ENCODE results near the gene LRCH1. TPM values are rescaled to one million over a fixed set of nuclear protein-coding genes. Genes with fewer than 3 reads are reported as not detected.

Gene LRCH1
- total RNA-seq, 1 experiment from 2014 or later: 27.0 TPM

DNA sequence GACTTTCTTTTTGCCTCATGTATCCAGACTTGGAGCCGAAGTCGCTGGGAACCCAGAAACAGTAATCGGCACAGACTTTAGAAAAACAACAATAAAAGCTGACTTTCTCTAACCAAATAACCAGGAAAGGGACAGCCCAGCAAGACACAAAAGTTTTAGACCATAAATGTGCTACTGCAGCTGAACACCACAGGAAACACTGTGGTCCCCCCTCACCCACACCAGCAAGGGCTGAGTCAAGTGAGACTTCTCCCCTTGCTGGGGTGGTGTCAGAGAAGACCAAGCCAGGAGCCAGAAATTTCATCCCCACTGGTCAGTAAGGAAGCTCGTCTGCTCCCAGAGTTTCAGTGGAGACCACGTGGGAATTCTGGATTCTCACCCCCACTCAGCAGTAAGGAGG, 173.4 kb downstream of the LRCH1 start:
- Histone ChIP-seq H3K4me1 (peaks cover 3% of the 10 kb centered on the region; the same call in 1 of the 2 replicates), H3K27me3 (replicated peaks; ENCODE audit: control insufficient read depth, insufficient read depth, low read length) (no peaks in the 10 kb centered on the region), H3K36me3 (ENCODE audit: control insufficient read depth, insufficient read depth, low read length) (no peaks in the 10 kb centered on the region; the same call in none of the 2 replicates), H3K9me3 (no peaks in the 10 kb centered on the region), H3K4me3 (ENCODE audit: low read depth, low read length) (no peak overlapping the region)
- Mint-ChIP-seq H3K27me3 (ENCODE audit: insufficient read depth, unreplicated experiment) (no peaks in the 10 kb centered on the region), H3K4me1 (ENCODE audit: low read depth, unreplicated experiment) (no peaks in the 10 kb centered on the region), H3K9me3 (ENCODE audit: unreplicated experiment) (no peaks in the 10 kb centered on the region), H3K36me3 (ENCODE audit: insufficient read depth, unreplicated experiment) (peaks cover 92% of the 10 kb centered on the region), H3K27ac (ENCODE audit: unreplicated experiment) (no peak overlapping the region), H3K4me3 (ENCODE audit: unreplicated experiment) (no peak overlapping the region)
- BruUV-seq (replicated peaks): no TSS peak
- no peak for DNase-seq
- TF ChIP-seq, protein P1, sequence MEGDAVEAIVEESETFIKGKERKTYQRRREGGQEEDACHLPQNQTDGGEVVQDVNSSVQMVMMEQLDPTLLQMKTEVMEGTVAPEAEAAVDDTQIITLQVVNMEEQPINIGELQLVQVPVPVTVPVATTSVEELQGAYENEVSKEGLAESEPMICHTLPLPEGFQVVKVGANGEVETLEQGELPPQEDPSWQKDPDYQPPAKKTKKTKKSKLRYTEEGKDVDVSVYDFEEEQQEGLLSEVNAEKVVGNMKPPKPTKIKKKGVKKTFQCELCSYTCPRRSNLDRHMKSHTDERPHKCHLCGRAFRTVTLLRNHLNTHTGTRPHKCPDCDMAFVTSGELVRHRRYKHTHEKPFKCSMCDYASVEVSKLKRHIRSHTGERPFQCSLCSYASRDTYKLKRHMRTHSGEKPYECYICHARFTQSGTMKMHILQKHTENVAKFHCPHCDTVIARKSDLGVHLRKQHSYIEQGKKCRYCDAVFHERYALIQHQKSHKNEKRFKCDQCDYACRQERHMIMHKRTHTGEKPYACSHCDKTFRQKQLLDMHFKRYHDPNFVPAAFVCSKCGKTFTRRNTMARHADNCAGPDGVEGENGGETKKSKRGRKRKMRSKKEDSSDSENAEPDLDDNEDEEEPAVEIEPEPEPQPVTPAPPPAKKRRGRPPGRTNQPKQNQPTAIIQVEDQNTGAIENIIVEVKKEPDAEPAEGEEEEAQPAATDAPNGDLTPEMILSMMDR (IDR thresholded peaks at IDR 0.05; ENCODE audit: insufficient read depth in 1 of 2, low read depth in 1 of 2, low read length in 1 of 2, severe bottlenecking in 1 of 2, unreplicated experiment in 1 of 2): no peak
- ChIA-PET CTCF (no interaction called here), POLR2A (no interaction called here)
- intact Hi-C loops (cut with micrococcal nuclease; ENCODE audit: unreplicated experiment): no loop called here

DNA sequence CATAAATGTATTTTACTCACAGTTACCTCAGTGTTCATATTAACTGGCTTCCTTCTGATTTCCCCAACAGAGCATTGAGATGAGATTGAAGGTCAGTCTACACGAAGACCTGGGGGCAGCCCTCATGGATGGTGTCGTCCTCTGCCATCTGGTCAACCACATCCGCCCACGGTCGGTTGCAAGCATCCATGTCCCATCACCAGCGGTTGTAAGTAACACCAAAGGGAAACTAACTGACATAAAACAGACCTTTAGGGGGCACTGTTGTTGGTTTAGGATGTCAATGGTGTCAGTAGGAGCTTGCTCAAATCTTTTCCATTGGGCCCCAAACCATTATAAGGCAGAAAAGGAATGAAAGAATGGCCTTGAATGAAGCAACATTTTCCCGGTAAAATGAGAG, 175.8 kb downstream of the LRCH1 start:
- ChIA-PET POLR2A (no interaction called here), CTCF (interaction anchor here (0.6 kb wide), 1 partner anchor 35 kb away, joined by 8 read pairs; no protein-coding TSS in a partner anchor)
- TF ChIP-seq, protein P1 (IDR thresholded peaks at IDR 0.05; ENCODE audit: insufficient read depth in 1 of 2, low read depth in 1 of 2, low read length in 1 of 2, severe bottlenecking in 1 of 2, unreplicated experiment in 1 of 2): no peak
- H3K9me3 ChIP-seq: no peaks in the 10 kb centered on the region
- BruUV-seq (replicated peaks): no TSS peak
- Mint-ChIP-seq H3K9me3 (ENCODE audit: unreplicated experiment) (no peaks in the 10 kb centered on the region), H3K36me3 (ENCODE audit: insufficient read depth, unreplicated experiment) (peaks cover 88% of the 10 kb centered on the region), H3K4me3 (ENCODE audit: unreplicated experiment) (no peak overlapping the region), H3K27ac (ENCODE audit: unreplicated experiment) (no peak overlapping the region), H3K4me1 (ENCODE audit: low read depth, unreplicated experiment) (peaks cover 6% of the 10 kb centered on the region), H3K27me3 (ENCODE audit: insufficient read depth, unreplicated experiment) (no peaks in the 10 kb centered on the region)
- H3K4me3 ChIP-seq (ENCODE audit: low read depth, low read length): no peak overlapping the region
- H3K36me3 ChIP-seq (ENCODE audit: control insufficient read depth, insufficient read depth, low read length): no peaks in the 10 kb centered on the region; the same call in none of the 2 replicates
- DNase-seq: peak in 1 of 2 experiments; percentile 35
- intact Hi-C loops (cut with micrococcal nuclease; ENCODE audit: unreplicated experiment): no loop called here
- H3K4me1 ChIP-seq: peaks cover 12% of the 10 kb centered on the region
- H3K27me3 ChIP-seq (replicated peaks; ENCODE audit: control insufficient read depth, insufficient read depth, low read length): no peaks in the 10 kb centered on the region

DNA sequence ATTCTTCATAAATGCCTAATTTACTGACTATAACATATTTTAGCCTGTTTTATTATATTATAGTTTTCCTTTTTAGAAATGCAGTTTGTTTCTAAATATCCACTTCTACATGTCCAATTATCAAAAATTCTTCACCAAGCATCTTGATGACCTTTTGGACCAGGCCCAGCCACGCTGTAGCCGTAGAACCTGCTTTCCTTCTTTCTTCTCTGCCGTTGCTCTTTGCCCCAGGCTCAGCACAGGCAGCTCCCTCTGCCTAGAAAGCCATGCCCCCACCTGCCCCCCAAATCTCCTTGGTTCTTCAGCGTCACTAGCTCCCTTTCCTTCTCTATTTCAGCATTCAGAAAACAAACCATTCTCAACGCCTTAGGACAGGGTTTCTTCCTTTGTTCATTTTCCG, 178.6 kb downstream of the LRCH1 start:
- peak overlapping the region; percentile 6 for H3K27ac Mint-ChIP-seq (ENCODE audit: unreplicated experiment)
- peak overlapping the region; percentile 6 for H3K4me3 Mint-ChIP-seq (ENCODE audit: unreplicated experiment)
- Histone ChIP-seq H3K9me3 (no peaks in the 10 kb centered on the region), H3K27me3 (replicated peaks; ENCODE audit: control insufficient read depth, insufficient read depth, low read length) (no peaks in the 10 kb centered on the region), H3K36me3 (ENCODE audit: control insufficient read depth, insufficient read depth, low read length) (no peaks in the 10 kb centered on the region; the same call in none of the 2 replicates), H3K4me3 (ENCODE audit: low read depth, low read length) (no peak overlapping the region), H3K4me1 (peaks cover 12% of the 10 kb centered on the region)
- BruUV-seq (replicated peaks): no TSS peak
- TF ChIP-seq, protein P1 (IDR thresholded peaks at IDR 0.05; ENCODE audit: insufficient read depth in 1 of 2, low read depth in 1 of 2, low read length in 1 of 2, severe bottlenecking in 1 of 2, unreplicated experiment in 1 of 2): no peak
- H3K27me3 Mint-ChIP-seq (ENCODE audit: insufficient read depth, unreplicated experiment): no peaks in the 10 kb centered on the region
- peaks cover 6% of the 10 kb centered on the region for H3K4me1 Mint-ChIP-seq (ENCODE audit: low read depth, unreplicated experiment)
- DNase-seq: peak; percentile 51 to 57
- POLR2A ChIA-PET: no interaction called here
- H3K36me3 Mint-ChIP-seq (ENCODE audit: insufficient read depth, unreplicated experiment): peaks cover 71% of the 10 kb centered on the region
- intact Hi-C loops (cut with micrococcal nuclease; ENCODE audit: unreplicated experiment): no loop called here
- H3K9me3 Mint-ChIP-seq (ENCODE audit: unreplicated experiment): no peaks in the 10 kb centered on the region
- CTCF ChIA-PET: no interaction called here

Data from Caco-2 (cell line).